ENCODE results near the gene ZNF473.

ZNF473 gene

GRCh38 chr19:50020481-50020880 is 5.3 kb upstream of the ZNF473 start:
- H3K9me3 ChIP-seq (ENCODE audit: insufficient read depth, low read length): no peaks in the 10 kb centered on the region
- H3K9ac ChIP-seq (ENCODE audit: insufficient read length, low read depth): no peak overlapping the region
- peaks cover 44% of the 10 kb centered on the region for H3K36me3 ChIP-seq (ENCODE audit: insufficient read depth, insufficient read length, low read length)
- no peaks in the 10 kb centered on the region for H3K27me3 ChIP-seq (ENCODE audit: insufficient read depth, insufficient read length)
- TF ChIP-seq SUZ12 (IDR thresholded peaks at IDR 0.05; ENCODE audit: extremely low read depth, insufficient read depth, insufficient read length) (no peak), YY1 (IDR thresholded peaks at IDR 0.05; ENCODE audit: insufficient read depth, insufficient read length) (no peak), ZNF274 (IDR thresholded peaks at IDR 0.05; ENCODE audit: low read depth, low read length) (no peak)
- no peaks in the 10 kb centered on the region for H3K4me1 ChIP-seq (ENCODE audit: insufficient read depth, insufficient read length)
- H3K4me3 ChIP-seq (ENCODE audit: insufficient read length, low read depth): no peak overlapping the region
- no peak for DNase-seq (ENCODE audit: low read depth, low spot score)

GRCh38 chr19:50022823-50023222 is 3.0 kb upstream of the ZNF473 start:
- DNase-seq (ENCODE audit: low read depth, low spot score): no peak
- no peaks in the 10 kb centered on the region for H3K4me1 ChIP-seq (ENCODE audit: insufficient read depth, insufficient read length)
- H3K36me3 ChIP-seq (ENCODE audit: insufficient read depth, insufficient read length, low read length): peaks cover 32% of the 10 kb centered on the region
- H3K27me3 ChIP-seq (ENCODE audit: insufficient read depth, insufficient read length): no peaks in the 10 kb centered on the region
- H3K9ac ChIP-seq (ENCODE audit: insufficient read length, low read depth): no peak overlapping the region
- TF ChIP-seq YY1 (IDR thresholded peaks at IDR 0.05; ENCODE audit: insufficient read depth, insufficient read length) (no peak), SUZ12 (IDR thresholded peaks at IDR 0.05; ENCODE audit: extremely low read depth, insufficient read depth, insufficient read length) (no peak)
- H3K4me3 ChIP-seq (ENCODE audit: insufficient read length, low read depth): no peak overlapping the region
- H3K9me3 ChIP-seq (ENCODE audit: insufficient read depth, low read length): no peaks in the 10 kb centered on the region

- H3K9me3 ChIP-seq (ENCODE audit: insufficient read depth, low read length): no peaks in the 10 kb centered on the region
- H3K4me3 ChIP-seq (ENCODE audit: insufficient read length, low read depth): peak overlapping the region; percentile 90
- no peaks in the 10 kb centered on the region for H3K27me3 ChIP-seq (ENCODE audit: insufficient read depth, insufficient read length)
- no peaks in the 10 kb centered on the region for H3K4me1 ChIP-seq (ENCODE audit: insufficient read depth, insufficient read length)
- TF ChIP-seq ZNF274 (IDR thresholded peaks at IDR 0.05; ENCODE audit: low read depth, low read length): no peak
- TF ChIP-seq YY1 (IDR thresholded peaks at IDR 0.05; ENCODE audit: insufficient read depth, insufficient read length): no peak
- TF ChIP-seq SUZ12 (IDR thresholded peaks at IDR 0.05; ENCODE audit: extremely low read depth, insufficient read depth, insufficient read length): no peak
- peak overlapping the region; percentile 86 for H3K9ac ChIP-seq (ENCODE audit: insufficient read length, low read depth)
- peaks cover 28% of the 10 kb centered on the region for H3K36me3 ChIP-seq (ENCODE audit: insufficient read depth, insufficient read length, low read length)
- DNase-seq (ENCODE audit: low read depth, low spot score): no peak
Measured at GRCh38 chr19:50024719-50025021, 1.1 kb upstream of the ZNF473 start.

- H3K9ac ChIP-seq (ENCODE audit: insufficient read length, low read depth): peak within 1 kb of the TSS; percentile 86
- no peaks in the 10 kb centered on the region for H3K4me1 ChIP-seq (ENCODE audit: insufficient read depth, insufficient read length)
- no peak for TF ChIP-seq ZNF274 (IDR thresholded peaks at IDR 0.05; ENCODE audit: low read depth, low read length)
- no peak for TF ChIP-seq SUZ12 (IDR thresholded peaks at IDR 0.05; ENCODE audit: extremely low read depth, insufficient read depth, insufficient read length)
- TF ChIP-seq YY1 (IDR thresholded peaks at IDR 0.05; ENCODE audit: insufficient read depth, insufficient read length): no peak
- peaks cover 31% of the 10 kb centered on the region for H3K36me3 ChIP-seq (ENCODE audit: insufficient read depth, insufficient read length, low read length)
- no peaks in the 10 kb centered on the region for H3K27me3 ChIP-seq (ENCODE audit: insufficient read depth, insufficient read length)
- peak within 1 kb of the TSS; percentile 90 for H3K4me3 ChIP-seq (ENCODE audit: insufficient read length, low read depth)
- peak; percentile 97 for DNase-seq (ENCODE audit: low read depth, low spot score)
- H3K9me3 ChIP-seq (ENCODE audit: insufficient read depth, low read length): no peaks in the 10 kb centered on the region
Measured at GRCh38 chr19:50025022-50025793, 597 bp upstream of the ZNF473 start, which contains the start of gene VRK3. Gene VRK3, minus strand, starts transcription at chr19:50025372. Its CDS starts 9,210 bp downstream, at chr19:50016162.

- H3K4me1 ChIP-seq (ENCODE audit: insufficient read depth, insufficient read length): no peaks in the 10 kb centered on the region
- H3K36me3 ChIP-seq (ENCODE audit: insufficient read depth, insufficient read length, low read length): peaks cover 32% of the 10 kb centered on the region
- H3K9ac ChIP-seq (ENCODE audit: insufficient read length, low read depth): peak overlapping the region; percentile 23
- no peaks in the 10 kb centered on the region for H3K9me3 ChIP-seq (ENCODE audit: insufficient read depth, low read length)
- DNase-seq (ENCODE audit: low read depth, low spot score): no peak
- peak overlapping the region; percentile 21 for H3K4me3 ChIP-seq (ENCODE audit: insufficient read length, low read depth)
- TF ChIP-seq SUZ12 (IDR thresholded peaks at IDR 0.05; ENCODE audit: extremely low read depth, insufficient read depth, insufficient read length) (no peak), YY1 (IDR thresholded peaks at IDR 0.05; ENCODE audit: insufficient read depth, insufficient read length) (no peak), ZNF274 (IDR thresholded peaks at IDR 0.05; ENCODE audit: low read depth, low read length) (no peak)
- H3K27me3 ChIP-seq (ENCODE audit: insufficient read depth, insufficient read length): no peaks in the 10 kb centered on the region
Measured at GRCh38 chr19:50026550-50026906, 723 bp downstream of the ZNF473 start.

GRCh38 chr19:50030225-50030624 is 4.4 kb downstream of the ZNF473 start:
- Histone ChIP-seq H3K9me3 (ENCODE audit: insufficient read depth, low read length) (no peaks in the 10 kb centered on the region; the same call in 1 of the 2 replicates), H3K27me3 (ENCODE audit: insufficient read depth, insufficient read length) (no peaks in the 10 kb centered on the region), H3K9ac (ENCODE audit: insufficient read length, low read depth) (no peak overlapping the region), H3K36me3 (ENCODE audit: insufficient read depth, insufficient read length, low read length) (peaks cover 56% of the 10 kb centered on the region), H3K4me1 (ENCODE audit: insufficient read depth, insufficient read length) (no peaks in the 10 kb centered on the region), H3K4me3 (ENCODE audit: insufficient read length, low read depth) (no peak overlapping the region)
- no peak for DNase-seq (ENCODE audit: low read depth, low spot score)
- TF ChIP-seq ZNF274 (IDR thresholded peaks at IDR 0.05; ENCODE audit: low read depth, low read length) (no peak), YY1 (IDR thresholded peaks at IDR 0.05; ENCODE audit: insufficient read depth, insufficient read length) (no peak), SUZ12 (IDR thresholded peaks at IDR 0.05; ENCODE audit: extremely low read depth, insufficient read depth, insufficient read length) (no peak)

GRCh38 chr19:50030937-50031336 is 5.1 kb downstream of the ZNF473 start:
- Histone ChIP-seq H3K27me3 (ENCODE audit: insufficient read depth, insufficient read length) (no peaks in the 10 kb centered on the region), H3K4me3 (ENCODE audit: insufficient read length, low read depth) (no peak overlapping the region), H3K36me3 (ENCODE audit: insufficient read depth, insufficient read length, low read length) (peaks cover 62% of the 10 kb centered on the region), H3K4me1 (ENCODE audit: insufficient read depth, insufficient read length) (no peaks in the 10 kb centered on the region), H3K9me3 (ENCODE audit: insufficient read depth, low read length) (no peaks in the 10 kb centered on the region; the same call in 1 of the 2 replicates), H3K9ac (ENCODE audit: insufficient read length, low read depth) (no peak overlapping the region)
- TF ChIP-seq SUZ12 (IDR thresholded peaks at IDR 0.05; ENCODE audit: extremely low read depth, insufficient read depth, insufficient read length) (no peak), ZNF274 (IDR thresholded peaks at IDR 0.05; ENCODE audit: low read depth, low read length) (no peak), YY1 (IDR thresholded peaks at IDR 0.05; ENCODE audit: insufficient read depth, insufficient read length) (no peak)
- DNase-seq (ENCODE audit: low read depth, low spot score): no peak

All from NT2/D1 (cell line).